Measurements from ENCODE around the gene TNS3. TPM values are rescaled to one million over a fixed set of nuclear protein-coding genes. Genes with fewer than 3 reads are reported as not detected.

The TNS3 gene
- total RNA-seq, 1 donor from 2014 or later, result 174 TPM

- no peaks in the 10 kb centered on the region for H3K9me3 ChIP-seq
- DNase-seq, result no peak
Measured at GRCh38 chr7:47228386-47229014, 353.4 kb downstream of the TNS3 start.

GRCh38 chr7:47227762-47228177 is 354.1 kb downstream of the TNS3 start:
- ATAC-seq (peak; percentile 28 to 61), DNase-seq (no peak)
- no peak for TF ChIP-seq CTCF (IDR thresholded peaks at IDR 0.05)
- H3K4me3 ChIP-seq, result no peak overlapping the region
- no peak overlapping the region for H3K27ac ChIP-seq
- H3K36me3 ChIP-seq, result no peaks in the 10 kb centered on the region
- no peaks in the 10 kb centered on the region for H3K4me1 ChIP-seq
- H3K27me3 ChIP-seq (ENCODE audit: low read depth), result no peaks in the 10 kb centered on the region
- no peaks in the 10 kb centered on the region for H3K9me3 ChIP-seq
- intact Hi-C loops (cut with DNase I), result no loop called here

More at GRCh38 chr7:47228386-47229014, 353.4 kb downstream of the TNS3 start:
- Histone ChIP-seq H3K27me3 (ENCODE audit: low read depth) (no peaks in the 10 kb centered on the region), H3K27ac (no peak overlapping the region), H3K36me3 (no peaks in the 10 kb centered on the region), H3K4me1 (no peaks in the 10 kb centered on the region), H3K4me3 (no peak overlapping the region)
- intact Hi-C loops (cut with DNase I), result no loop called here
- no peak for TF ChIP-seq CTCF (IDR thresholded peaks at IDR 0.05)
- no peak for ATAC-seq

GRCh38 chr7:47226696-47227095 is 355.2 kb downstream of the TNS3 start:
- intact Hi-C loops (cut with DNase I), result no loop called here
- no peak overlapping the region for H3K27ac ChIP-seq
- no peak for TF ChIP-seq CTCF (IDR thresholded peaks at IDR 0.05)

DNA sequence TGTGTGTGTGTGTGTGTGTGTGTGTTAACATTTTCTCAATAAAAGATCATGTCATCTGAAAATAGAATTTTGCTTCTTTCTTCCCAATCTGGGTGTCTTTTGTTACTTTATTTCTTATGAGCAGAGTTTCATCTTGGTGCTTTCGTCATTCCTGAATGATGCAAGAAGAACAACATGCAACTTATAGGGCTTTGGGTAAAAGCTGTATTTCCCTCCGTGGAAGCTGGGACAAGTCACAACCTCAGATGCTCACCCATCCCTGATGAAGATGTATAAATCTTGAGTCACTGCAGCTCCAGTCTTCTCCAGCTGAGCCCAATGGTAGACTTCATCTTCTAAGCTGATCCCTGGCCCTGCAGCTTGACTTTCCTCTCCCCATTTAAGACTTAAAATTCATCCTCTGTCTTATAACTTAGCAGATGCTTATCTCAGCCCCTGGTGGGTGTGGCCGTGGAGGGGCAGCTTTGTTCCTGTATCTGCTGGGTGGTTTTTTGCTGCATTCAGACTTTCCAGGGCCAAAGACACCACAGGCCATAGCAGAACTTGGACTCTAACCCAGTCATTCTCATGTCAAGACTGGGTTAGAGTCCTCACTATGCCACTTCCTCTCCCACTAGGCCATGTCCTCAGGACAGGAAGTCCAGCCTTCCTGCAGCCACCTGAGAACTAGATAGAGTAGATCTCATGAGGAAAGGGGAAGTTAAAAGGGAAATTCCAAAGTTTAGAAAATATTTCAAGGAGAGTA is 356.4 kb downstream of the TNS3 start:
- peak in 1 of 2 donors; percentile 30 for ATAC-seq

More at GRCh38 chr7:47226696-47227095, 355.2 kb downstream of the TNS3 start:
- no peaks in the 10 kb centered on the region for H3K36me3 ChIP-seq
- ATAC-seq, result peak in 1 of 2 donors; percentile 21
- DNase-seq, result no peak
- no peaks in the 10 kb centered on the region for H3K9me3 ChIP-seq
- H3K4me1 ChIP-seq, result no peaks in the 10 kb centered on the region
- H3K27me3 ChIP-seq (ENCODE audit: low read depth), result no peaks in the 10 kb centered on the region
- H3K4me3 ChIP-seq, result no peak overlapping the region

More for the DNA sequence above, 356.4 kb downstream of the TNS3 start:
- no peaks in the 10 kb centered on the region for H3K27me3 ChIP-seq (ENCODE audit: low read depth)
- no peaks in the 10 kb centered on the region for H3K36me3 ChIP-seq
- no peaks in the 10 kb centered on the region for H3K4me1 ChIP-seq
- DNase-seq, result no peak
- intact Hi-C loops (cut with DNase I), result no loop called here
- no peak for TF ChIP-seq CTCF (IDR thresholded peaks at IDR 0.05)
- H3K4me3 ChIP-seq, result no peak overlapping the region
- H3K27ac ChIP-seq, result no peak overlapping the region
- no peaks in the 10 kb centered on the region for H3K9me3 ChIP-seq
